Tibial nerve (tissue), 4 donors: ENCODE measurements around the gene VSTM2B. TPM values are rescaled to one million over a fixed set of nuclear protein-coding genes. Genes with fewer than 3 reads are reported as not detected.

ENCODE experiments used
- DNase-seq, 2 donors: peaks; one replicate each; pipeline ENCODE4 v3.0.0-alpha.2; 2019; ENCODE audit warnings: low spot score in 2 of 2
- H3K27ac ChIP-seq, 4 donors: fragments of 200-600 bp; sonication (generic) in 3 of 4; one replicate each; pipeline ENCODE4 v1.5.1; 2017 to 2019; ENCODE audit warnings: mild to moderate bottlenecking in 1 of 4
- H3K27me3 ChIP-seq, 2 donors: fragments of 200-600 bp; sonication (generic) in 1 of 2; one replicate each; pipeline versions ENCODE4 v1.5.1 to v1.6.0; 2017 to 2019
- H3K36me3 ChIP-seq, 3 donors: fragments of 200-600 bp; sonication (generic); one replicate each; pipeline ENCODE4 v1.5.1; 2018 to 2019
- H3K4me1 ChIP-seq, 4 donors: fragments of 200-600 bp; sonication (generic) in 3 of 4; one replicate each; pipeline ENCODE4 v1.5.1; 2017 to 2019
- H3K4me3 ChIP-seq, 4 donors: fragments of 200-600 bp; sonication (generic) in 3 of 4; one replicate each; pipeline ENCODE4 v1.5.1; 2017 to 2019; ENCODE audit warnings: mild to moderate bottlenecking in 1 of 4, moderate library complexity in 1 of 4
- H3K9me3 ChIP-seq, 4 donors: fragments of 200-600 bp; sonication (generic) in 3 of 4; one replicate each; pipeline ENCODE4 v1.5.1; 2017 to 2019
- CTCF ChIP-seq, 5 experiments: fragments of 200-600 bp in 3 of 5; fragments of 450-650 bp in 2 of 5; sonication (generic) in 3 of 5; IDR thresholded peaks; one replicate each; pipeline ENCODE4 v1.5.1; 2016 to 2019; ENCODE audit warnings: antibody characterized with exemption in 5 of 5, mild to moderate bottlenecking in 3 of 5, moderate library complexity in 2 of 5
- EP300 ChIP-seq, 2 donors: sonication (generic); formaldehyde crosslinking; IDR thresholded peaks; one replicate each; pipeline ENCODE4 v1.6.1; 2017; ENCODE audit warnings: antibody characterized with exemption in 2 of 2, mild to moderate bottlenecking in 1 of 2
- POLR2A ChIP-seq, 2 donors: fragments of 450-650 bp; IDR thresholded peaks; one replicate each; pipeline ENCODE4 v1.6.1; 2017; ENCODE audit warnings: antibody characterized with exemption in 2 of 2, mild to moderate bottlenecking in 2 of 2, moderate library complexity in 2 of 2
- WGBS, 2 donors: methylation state at CpG; one replicate each; pipeline ENCODE4 v1.1.5; 2018; 5-methylcytosine and 5-hydroxymethylcytosine counted together
- total RNA-seq, 4 donors: library from RNA; depleted of rRNA; stranded (reverse); fragments of >200 nt; gene quantifications; one replicate each; pipeline ENCODE4 v1.1.0, GENCODE V29; 2016

VSTM2B gene
- total RNA-seq, 4 donors from 2014 or later: not detected

GRCh38 chr19:29528350-29528945, 2.7 kb downstream of the VSTM2B start:
- Histone ChIP-seq H3K36me3 (no peaks in the 10 kb centered on the region), H3K9me3 (peaks cover 0 to 9% (median 0%) of the 10 kb centered on the region in 4 donors), H3K27me3 (peaks cover 0 to 95% of the 10 kb centered on the region in 2 donors), H3K27ac (no peak overlapping the region), H3K4me3 (peak overlapping the region in 2 of 4 donors; percentile 18 to 31), H3K4me1 (peaks cover 0 to 61% (median 7%) of the 10 kb centered on the region in 4 donors)
- WGBS, 2 donors: 0 to 1% methylated on average over 14 to 38 of the region's 57 CpGs
- peak in 1 of 2 donors; percentile 39 for DNase-seq
- TF ChIP-seq CTCF (IDR thresholded peaks at IDR 0.05): peak; percentile 40 to 67 (median 57)
- TF ChIP-seq POLR2A (IDR thresholded peaks at IDR 0.05): no peak

GRCh38 chr19:29528946-29529645, 3.3 kb downstream of the VSTM2B start:
- WGBS, 2 donors: 2 to 3% methylated on average over 30 to 39 of the region's 39 CpGs
- DNase-seq: no peak
- Histone ChIP-seq H3K4me3 (peak overlapping the region in 1 of 4 donors; percentile 31), H3K27ac (no peak overlapping the region), H3K27me3 (peaks cover 0 to 92% of the 10 kb centered on the region in 2 donors), H3K4me1 (peaks cover 0 to 61% (median 7%) of the 10 kb centered on the region in 4 donors), H3K36me3 (no peaks in the 10 kb centered on the region), H3K9me3 (peaks cover 0 to 9% (median 0%) of the 10 kb centered on the region in 4 donors)
- no peak for TF ChIP-seq POLR2A (IDR thresholded peaks at IDR 0.05)
- no peak for TF ChIP-seq EP300 (IDR thresholded peaks at IDR 0.05)

GRCh38 chr19:29529646-29530539, 4.1 kb downstream of the VSTM2B start:
- no peaks in the 10 kb centered on the region for H3K36me3 ChIP-seq
- H3K27ac ChIP-seq: no peak overlapping the region
- DNase-seq: no peak
- H3K27me3 ChIP-seq: peaks cover 0 to 84% of the 10 kb centered on the region in 2 donors
- 4 to 9% methylated on average over 33 to 84 of the region's 100 CpGs for WGBS, 2 donors
- TF ChIP-seq EP300 (IDR thresholded peaks at IDR 0.05) (no peak), CTCF (IDR thresholded peaks at IDR 0.05) (no peak), POLR2A (IDR thresholded peaks at IDR 0.05) (no peak)
- H3K9me3 ChIP-seq: peaks cover 0 to 9% (median 0%) of the 10 kb centered on the region in 4 donors
- H3K4me1 ChIP-seq: peaks cover 0 to 58% (median 7%) of the 10 kb centered on the region in 4 donors
- no peak overlapping the region for H3K4me3 ChIP-seq

GRCh38 chr19:29530540-29531457, 5.0 kb downstream of the VSTM2B start:
- Histone ChIP-seq H3K4me3 (no peak overlapping the region), H3K4me1 (peaks cover 0 to 49% (median 7%) of the 10 kb centered on the region in 4 donors), H3K9me3 (peaks cover 0 to 9% (median 0%) of the 10 kb centered on the region in 4 donors), H3K27ac (no peak overlapping the region), H3K36me3 (no peaks in the 10 kb centered on the region), H3K27me3 (peaks cover 0 to 75% of the 10 kb centered on the region in 2 donors)
- TF ChIP-seq EP300 (IDR thresholded peaks at IDR 0.05): no peak
- no peak for TF ChIP-seq CTCF (IDR thresholded peaks at IDR 0.05)
- 19 to 34% methylated on average over 13 to 15 of the region's 15 CpGs for WGBS, 2 donors
- no peak for DNase-seq
